HG03432 (cell line): ENCODE data around the gene CD99L2.

Source experiments
- ATAC-seq: cut with Tn5 transposase; IDR thresholded peaks from one replicate; pipeline ENCODE4 v1.9.1; 2021; ENCODE audit warnings: mild to moderate bottlenecking, moderate library complexity; ENCODE audit not compliant: unreplicated experiment

CD99L2 gene

DNA sequence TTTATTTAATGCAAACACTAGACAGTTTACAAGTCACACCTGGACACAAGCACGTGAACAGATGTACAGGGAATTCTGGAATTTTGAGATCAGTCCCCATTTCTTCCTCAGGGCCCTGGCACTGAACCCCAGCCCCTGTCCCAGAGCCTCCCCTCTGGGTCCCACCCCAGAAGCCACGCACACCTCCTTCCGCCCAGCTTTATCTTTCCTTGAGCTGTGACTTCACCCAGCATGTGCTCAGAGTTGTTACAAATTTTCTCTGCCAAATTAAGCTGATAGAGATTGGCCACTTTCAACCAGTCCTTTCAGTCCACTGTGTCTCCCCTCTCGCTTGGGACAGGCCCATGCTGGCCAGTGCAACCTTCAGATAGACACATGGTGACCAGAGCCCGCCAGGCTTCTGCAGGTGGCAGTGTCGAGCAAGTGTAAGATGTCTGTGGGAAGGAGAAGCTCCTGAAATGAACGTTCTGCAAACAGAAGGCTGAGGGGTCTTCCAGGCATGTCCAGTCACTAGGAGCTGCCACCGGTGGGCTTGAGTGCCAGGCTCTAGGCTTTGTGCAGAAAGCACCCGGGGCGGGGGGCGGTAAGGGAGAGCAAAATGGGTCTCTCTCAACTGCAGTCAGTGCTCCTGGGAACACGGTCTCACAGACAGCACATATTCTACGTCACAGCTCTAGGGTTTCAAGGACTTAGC is 132.0 kb downstream of the CD99L2 start:
- ATAC-seq = no peak

- ATAC-seq = no peak
These were observed 132.6 kb downstream of the CD99L2 start for GRCh38 chrX:150765782-150766350.

DNA sequence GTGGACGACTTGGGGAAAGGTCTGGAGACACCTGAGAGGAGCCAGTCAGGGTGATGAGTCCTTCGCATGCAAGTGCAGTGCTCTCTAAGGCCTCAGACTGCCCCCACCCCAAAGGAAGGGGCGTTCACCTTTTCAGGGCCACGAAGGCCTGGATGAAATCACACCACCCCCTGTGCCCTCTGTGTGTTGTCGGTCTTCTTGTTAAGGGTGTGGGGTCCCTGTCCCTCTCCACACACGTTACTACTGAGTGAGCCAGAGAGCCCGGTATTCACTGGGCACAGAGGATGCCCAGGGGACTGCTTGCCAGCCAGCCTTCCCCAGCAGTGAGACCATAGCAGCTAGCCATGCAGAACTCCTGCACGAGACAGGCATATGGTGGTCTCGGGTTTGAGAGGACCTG is 133.2 kb downstream of the CD99L2 start:
- no peak for ATAC-seq

GRCh38 chrX:150763810-150764209 is 134.7 kb downstream of the CD99L2 start:
- ATAC-seq = no peak

DNA sequence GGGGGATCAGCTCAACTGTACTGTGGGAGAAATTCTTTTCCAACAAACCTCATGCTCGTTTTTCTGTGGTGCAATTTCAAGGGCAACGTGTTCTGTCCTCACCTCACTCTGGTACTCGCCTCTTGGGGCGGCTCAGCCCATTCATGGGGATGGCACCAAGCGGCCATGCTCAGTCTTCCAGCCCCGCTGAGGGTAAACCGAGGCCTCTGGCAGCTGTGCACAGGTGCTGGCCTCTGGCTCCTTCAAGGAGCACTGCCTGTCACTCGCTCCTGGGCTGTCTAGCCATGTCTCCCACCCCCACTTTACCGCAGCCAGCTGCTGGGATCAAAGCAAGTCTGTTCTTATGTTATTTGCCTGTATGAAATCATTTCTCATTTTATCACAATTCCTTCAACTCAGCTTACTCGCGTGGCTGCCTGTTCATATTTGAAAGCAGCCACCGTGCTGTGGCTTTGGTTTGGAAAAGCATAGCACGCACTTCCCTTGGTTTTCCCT is 135.1 kb downstream of the CD99L2 start:
- ATAC-seq = no peak

DNA sequence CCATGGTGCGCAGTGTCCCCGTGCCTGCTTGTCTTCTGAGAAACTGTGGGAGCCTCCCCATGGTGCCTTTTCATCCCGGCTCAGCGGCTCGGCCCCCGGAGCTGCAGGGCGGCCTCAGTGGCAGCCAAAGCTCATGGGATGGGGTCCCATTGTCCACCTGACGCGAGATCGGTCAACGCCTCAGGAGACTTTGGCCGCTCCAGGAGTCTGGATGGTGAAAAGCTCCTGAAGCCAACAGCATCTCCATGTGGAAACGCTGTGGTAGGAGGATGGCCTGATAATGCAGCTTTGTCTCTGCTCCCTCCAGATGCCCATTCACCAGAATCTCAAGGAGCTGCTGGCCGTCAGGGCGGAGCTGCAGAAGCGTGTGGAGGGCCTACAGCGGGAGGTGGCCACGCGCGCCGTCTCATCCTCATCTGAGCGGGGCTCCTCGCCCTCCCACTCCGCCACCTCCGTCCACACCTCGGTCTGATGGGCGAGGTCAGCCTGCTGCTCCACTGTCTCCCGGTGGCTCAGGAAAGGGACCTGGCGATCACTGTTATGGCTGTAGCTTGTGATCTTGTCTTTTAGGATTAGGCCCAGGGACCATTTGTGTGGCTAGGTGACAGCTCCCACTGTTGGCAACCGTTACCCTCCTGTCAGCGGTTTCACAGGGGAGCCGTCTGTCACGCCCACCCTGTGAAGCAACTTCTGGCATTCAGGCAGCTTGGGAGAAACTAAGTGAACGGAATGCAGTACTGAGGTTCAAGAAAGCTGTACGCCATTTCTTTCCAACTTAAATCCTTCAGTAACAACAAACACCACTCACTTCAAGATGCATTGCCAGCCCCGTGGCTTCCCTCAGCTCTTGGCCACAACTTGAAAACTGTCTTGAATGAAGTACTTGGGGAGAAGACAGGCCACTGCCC is 136.0 kb downstream of the CD99L2 start:
- ATAC-seq = no peak

DNA sequence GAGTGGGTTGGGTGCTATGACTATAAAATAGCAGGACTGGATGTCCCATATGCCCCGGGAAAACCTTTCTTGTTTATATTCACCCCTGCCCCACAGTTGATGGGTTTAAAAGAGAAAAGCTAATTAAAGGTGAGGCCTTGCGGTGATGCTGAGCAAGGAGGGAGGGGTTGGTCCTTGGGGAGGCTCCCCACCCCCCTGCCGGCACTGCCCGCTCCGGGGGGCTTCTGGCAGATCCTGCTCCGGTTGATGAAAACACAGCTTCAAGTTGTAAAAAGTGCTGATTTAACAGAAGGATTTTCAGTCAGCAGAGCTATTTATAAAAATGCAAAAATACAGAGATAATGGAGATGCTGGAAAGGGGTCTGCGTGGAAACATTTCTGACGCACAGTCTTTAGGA is 136.7 kb downstream of the CD99L2 start:
- ATAC-seq = no peak

GRCh38 chrX:150761176-150761818 is 137.2 kb downstream of the CD99L2 start:
- no peak for ATAC-seq

DNA sequence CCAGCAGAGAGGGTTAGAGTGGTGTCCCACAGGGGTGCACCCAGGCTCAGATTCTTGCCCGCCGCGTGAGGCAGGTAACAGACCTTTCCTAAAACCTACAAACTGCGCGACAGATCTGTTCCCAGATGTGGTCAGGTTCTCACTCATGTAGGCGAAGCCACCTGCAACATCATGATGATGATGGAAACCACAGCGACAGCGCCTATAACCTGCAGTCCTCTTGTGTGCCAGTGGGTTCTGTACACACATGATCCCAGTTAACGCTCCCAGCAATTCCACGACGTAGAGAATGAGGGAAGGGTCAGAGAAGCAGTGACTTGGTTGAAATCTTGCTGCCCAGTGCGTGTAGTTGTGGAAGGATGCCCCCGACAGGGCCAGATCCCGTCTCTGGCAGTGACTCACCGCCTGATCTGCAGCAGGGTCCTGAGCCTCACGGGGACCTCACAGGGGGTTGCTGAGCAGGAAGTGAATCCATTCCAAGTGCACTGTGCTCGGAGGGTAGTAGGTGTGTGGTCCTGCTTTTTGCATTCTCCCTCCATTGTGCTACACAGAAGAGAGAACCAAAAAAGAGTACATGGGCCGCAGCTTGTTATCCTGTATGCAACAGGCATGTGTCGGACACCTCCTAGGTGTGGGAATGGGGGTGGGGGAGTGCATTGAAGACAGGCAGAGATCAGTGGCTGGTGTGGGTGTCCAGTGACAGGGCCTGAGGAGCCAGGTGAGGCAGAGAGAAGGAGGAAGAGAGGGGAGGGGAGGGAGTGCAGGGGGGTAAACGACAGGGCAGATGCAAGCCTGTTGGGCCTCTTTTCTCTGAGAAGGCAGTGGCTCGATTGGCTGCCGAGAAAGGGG is 138.7 kb downstream of the CD99L2 start:
- no peak for ATAC-seq

- ATAC-seq = no peak
These were observed 141.1 kb downstream of the CD99L2 start for GRCh38 chrX:150757371-150757770.

GRCh38 chrX:150753968-150754367 is 144.5 kb downstream of the CD99L2 start:
- no peak for ATAC-seq

DNA sequence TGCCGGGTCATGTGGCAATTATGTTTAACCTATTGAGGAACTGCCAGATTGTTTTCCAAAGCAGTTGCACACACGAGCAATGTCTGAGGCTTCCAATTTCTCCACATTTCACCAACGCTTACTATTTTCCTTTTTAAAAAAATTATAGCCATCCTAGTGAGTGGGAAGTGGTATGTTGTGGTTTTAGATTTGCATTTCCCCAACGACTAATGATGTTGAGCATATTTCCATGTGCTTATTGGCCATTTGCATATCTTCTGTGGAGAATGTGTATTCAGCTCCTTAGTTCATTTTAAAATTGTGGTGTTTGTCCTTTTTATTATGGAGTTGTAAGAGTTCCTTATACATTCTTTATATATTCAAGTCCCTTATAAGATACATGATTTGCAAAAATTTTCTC is 145.1 kb downstream of the CD99L2 start:
- ATAC-seq = no peak

DNA sequence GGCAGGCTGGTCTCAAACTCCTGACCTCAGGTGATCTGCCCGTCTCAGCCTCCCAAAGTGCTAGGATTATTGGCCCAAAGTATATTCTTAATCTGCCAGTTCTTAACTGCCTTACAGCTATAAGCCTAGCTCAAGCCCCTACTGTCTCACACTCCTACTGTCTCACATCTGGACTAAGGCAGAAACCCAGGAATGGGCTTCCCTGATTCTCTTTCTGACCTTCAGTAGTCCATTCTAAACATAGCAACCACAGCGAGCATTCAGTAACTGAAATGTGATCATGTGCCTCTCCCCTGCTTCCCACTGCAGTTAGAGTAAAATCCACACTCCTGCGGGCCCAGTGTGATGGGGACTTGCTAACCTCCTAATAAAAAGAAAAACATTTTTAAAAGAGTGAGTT is 146.3 kb downstream of the CD99L2 start:
- ATAC-seq = no peak

GRCh38 chrX:150736475-150736874 is 162.0 kb downstream of the CD99L2 start:
- ATAC-seq = no peak

DNA sequence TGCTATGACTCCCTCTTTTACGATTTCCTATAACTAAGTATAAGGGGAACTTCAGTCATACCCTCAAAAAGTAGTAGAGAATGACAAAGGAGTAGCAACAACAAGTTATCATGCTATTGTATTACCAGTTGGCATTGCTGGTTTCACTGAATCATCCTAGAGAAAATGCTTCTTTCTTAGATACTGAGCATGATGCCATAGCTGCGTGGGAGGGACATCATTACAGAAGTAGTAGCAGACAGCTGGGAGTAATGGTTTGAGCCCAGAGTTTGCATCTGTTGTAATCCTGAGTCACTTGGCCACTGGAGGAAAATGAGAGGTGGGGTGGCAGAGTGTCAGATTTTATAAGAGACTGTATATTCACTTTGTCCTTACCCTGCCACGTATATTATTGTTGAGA is 166.7 kb downstream of the CD99L2 start:
- no peak for ATAC-seq

- no peak for ATAC-seq
These were observed 167.7 kb downstream of the CD99L2 start for GRCh38 chrX:150730719-150731118.

DNA sequence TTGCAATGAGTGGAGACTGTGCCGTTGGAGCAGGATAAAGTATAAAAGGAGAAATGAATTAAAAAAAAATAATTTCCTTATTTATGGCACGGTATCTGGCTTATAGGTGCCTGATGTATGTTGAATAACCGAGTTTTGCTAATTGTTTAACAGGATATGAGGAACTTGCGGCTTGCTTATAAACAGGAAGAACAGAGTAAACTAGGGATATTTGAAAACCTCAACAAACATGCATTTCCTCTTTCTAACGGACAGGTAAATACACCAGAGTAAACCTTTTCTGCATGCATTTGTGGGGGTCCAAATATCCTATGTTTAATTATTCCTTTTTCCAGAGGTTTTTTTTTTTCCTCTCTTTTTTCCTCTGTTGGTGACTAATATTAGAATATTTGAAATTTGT is 168.5 kb downstream of the CD99L2 start:
- ATAC-seq = no peak

DNA sequence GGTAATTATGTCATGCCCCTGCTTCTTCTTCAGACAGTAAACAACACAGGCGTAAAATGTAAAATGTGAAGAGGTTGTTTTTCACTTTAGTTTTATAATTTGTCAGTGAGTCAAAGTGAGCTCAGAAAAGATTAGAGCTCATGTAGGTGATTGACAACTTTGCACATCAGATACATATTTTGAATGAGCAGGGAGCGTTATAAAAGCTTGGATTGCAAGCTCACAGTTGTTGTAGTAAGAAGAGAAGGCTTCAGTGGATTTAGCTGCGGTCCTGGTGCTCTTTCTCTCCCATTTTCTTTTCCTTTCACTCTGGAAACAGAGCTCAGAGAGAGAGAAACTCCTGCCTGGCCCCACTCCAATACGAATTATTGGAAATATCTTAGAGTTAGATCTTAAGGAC is 178.8 kb downstream of the CD99L2 start:
- no peak for ATAC-seq
